K562 (cell line): Measurements from ENCODE around the gene STK4. TPM values are rescaled to one million over a fixed set of nuclear protein-coding genes. Genes with fewer than 3 reads are reported as not detected.

Experiments
- ATAC-seq: fragments of 200-7000 bp; cut with Tn5 transposase; 3 replicates; pipeline ENCODE4 v1.9.1; 2020; ENCODE audit warnings: moderate library complexity
- BruUV-seq: library from RNA; stranded (reverse); fragments of 400-500 nt; replicated peaks from 2 replicates; lab custom pipeline; 2021; lab: Mats Ljungman, UMichigan
- CTCF ChIA-PET: fragments of 300-600 bp; formaldehyde crosslinking; extraction: SDS; loops from one replicate; lab custom pipeline; 2021; ENCODE audit warnings: low intra/inter-chr PET ratio; lab: Yijun Ruan, JAX
- POLR2A ChIA-PET: fragments of 300-600, 350-650 bp; sonication (Branson Sonifier 250); formaldehyde crosslinking; extraction: SDS; loops from one replicate; lab custom pipeline; 2021; ENCODE audit warnings: antibody characterized with exemption, inconsistent platforms; lab: Yijun Ruan, JAX
- DNase-seq, 4 experiments: peaks; one replicate each; pipeline versions ENCODE4 v3.0.0 to v3.0.0-alpha.2; 2011 to 2018; ENCODE audit warnings: low spot score in 3 of 4, mixed read lengths in 3 of 4; ENCODE audit errors: extremely low read depth in 1 of 4
- FAIRE-seq: peaks from 2 replicates; lab custom pipeline; 2011; peaks lifted over from hg19 to GRCh38; lab: Jason Lieb, UNC
- H2AFZ ChIP-seq: 2 replicates; pipeline ENCODE4 v1.6.0; 2011; ENCODE audit warnings: low read depth, low read length, control low read depth, inconsistent platforms
- H3K27ac ChIP-seq: fragments of 200-600 bp; 3 replicates; pipeline ENCODE4 v1.8.0; 2011; ENCODE audit warnings: low read depth, mild to moderate bottlenecking, control low read depth, inconsistent platforms, low read length, moderate library complexity, mixed read lengths; ENCODE audit errors: extremely low read depth
- H3K27me3 ChIP-seq, 2 experiments: fragments of 300-600 bp in 1 of 2; 2 replicates in 1 of 2; 3 replicates in 1 of 2; pipeline versions ENCODE4 v1.6.0 to v1.8.0; 2011; ENCODE audit warnings: inconsistent platforms in 2 of 2, low read length in 2 of 2, mild to moderate bottlenecking in 1 of 2, mixed read lengths in 1 of 2, moderate library complexity in 1 of 2; ENCODE audit not compliant: control insufficient read depth in 2 of 2, insufficient read depth in 2 of 2
- H3K36me3 ChIP-seq: fragments of 300-600 bp; 3 replicates; pipeline ENCODE4 v1.8.0; 2011; ENCODE audit warnings: mild to moderate bottlenecking, low read length, inconsistent platforms; ENCODE audit not compliant: control insufficient read depth, insufficient read depth
- H3K4me1 ChIP-seq, 2 experiments: fragments of 200-600 bp in 1 of 2; replicated peaks in 1 of 2; 2 replicates in 1 of 2; 3 replicates in 1 of 2; pipeline versions ENCODE4 v1.5.1 to v1.8.0; 2011; ENCODE audit warnings: inconsistent platforms in 2 of 2, low read length in 2 of 2, mild to moderate bottlenecking in 1 of 2, mixed read lengths in 1 of 2, moderate library complexity in 1 of 2; ENCODE audit not compliant: control insufficient read depth in 2 of 2, insufficient read depth in 2 of 2
- H3K4me2 ChIP-seq: 2 replicates; pipeline ENCODE4 v1.6.1; 2011; ENCODE audit warnings: low read length, control low read depth, inconsistent platforms, mixed read lengths; ENCODE audit not compliant: insufficient read depth
- H3K4me3 ChIP-seq: fragments of 200-600 bp; sonication (generic), shearing (Covaris generic); 2 replicates; pipeline ENCODE4 v1.5.1; 2016; ENCODE audit warnings: control low read depth, inconsistent platforms
- H3K79me2 ChIP-seq: fragments of 200-600 bp; 3 replicates; pipeline ENCODE4 v1.8.0; 2011; ENCODE audit warnings: low read length, inconsistent platforms; ENCODE audit not compliant: control insufficient read depth, insufficient read depth
- H3K9ac ChIP-seq, 2 experiments: 2 replicates each; pipeline versions ENCODE4 v1.6.0 to v1.6.1; 2011; ENCODE audit warnings: low read depth in 2 of 2, low read length in 2 of 2, control low read depth in 1 of 2, inconsistent platforms in 1 of 2, mild to moderate bottlenecking in 1 of 2, mixed read lengths in 1 of 2; ENCODE audit not compliant: insufficient read depth in 1 of 2
- H3K9me1 ChIP-seq: one replicate; pipeline ENCODE4 v1.6.0; 2011; ENCODE audit warnings: inconsistent platforms, mild to moderate bottlenecking, low read length, moderate library complexity; ENCODE audit not compliant: control insufficient read depth, insufficient read depth
- H3K9me3 ChIP-seq: replicated peaks from 2 replicates; pipeline ENCODE4 v1.5.1; 2011; ENCODE audit warnings: low read depth, low read length, inconsistent platforms; ENCODE audit not compliant: control insufficient read depth, insufficient read depth
- H4K20me1 ChIP-seq: replicated peaks from 2 replicates; pipeline ENCODE4 v1.6.1; 2011; ENCODE audit warnings: low read length, inconsistent platforms, mixed read lengths; ENCODE audit not compliant: control insufficient read depth, insufficient read depth
- CEBPB ChIP-seq: fragments of 450-650 bp; IDR thresholded peaks from 2 replicates; pipeline ENCODE4 v1.6.1; 2016; ENCODE audit warnings: missing genetic modification characterization, missing compliant biosample characterization
- HNRNPUL1 ChIP-seq: fragments of 200-400 bp; formaldehyde crosslinking; IDR thresholded peaks from 2 replicates; pipeline ENCODE4 v1.6.1; 2017; ENCODE audit warnings: low read length
- NCOA4 ChIP-seq: fragments of 450-650 bp; IDR thresholded peaks from 2 replicates; pipeline ENCODE4 v1.6.1; 2018; ENCODE audit warnings: mild to moderate bottlenecking; ENCODE audit not compliant: partially characterized antibody
- NUFIP1 ChIP-seq: fragments of 450-650 bp; IDR thresholded peaks from 2 replicates; pipeline ENCODE4 v1.6.1; 2018; ENCODE audit not compliant: partially characterized antibody
- PHB ChIP-seq: fragments of 250-450 bp; sonication (Bioruptor Pico); IDR thresholded peaks from 2 replicates; pipeline ENCODE4 v1.5.0; 2021
- SIX5 ChIP-seq, 2 experiments: IDR thresholded peaks; 2 replicates each; pipeline ENCODE4 v1.6.1; 2011; ENCODE audit warnings: low read length in 2 of 2, borderline replicate concordance in 1 of 2, low read depth in 1 of 2, mild to moderate bottlenecking in 1 of 2, moderate library complexity in 1 of 2; ENCODE audit not compliant: insufficient read depth in 1 of 2
- TAF15 ChIP-seq: fragments of 200-400 bp; formaldehyde crosslinking; IDR thresholded peaks from 2 replicates; pipeline ENCODE4 v1.6.1; 2017; ENCODE audit warnings: mild to moderate bottlenecking, low read depth, low read length, moderate library complexity
- ZBTB17 ChIP-seq: fragments of 450-650 bp; formaldehyde crosslinking; IDR thresholded peaks from 2 replicates; pipeline ENCODE4 v1.4.0; 2020; ENCODE audit warnings: mild to moderate bottlenecking
- ZNF586 ChIP-seq: fragments of 450-650 bp; formaldehyde crosslinking; conservative IDR thresholded peaks from 2 replicates; pipeline ENCODE4 v1.4.0; 2020; ENCODE audit warnings: mild to moderate bottlenecking, moderate library complexity
- ZSCAN32 ChIP-seq: fragments of 450-650 bp; formaldehyde crosslinking; IDR thresholded peaks from 2 replicates; pipeline ENCODE4 v1.4.0; 2020; ENCODE audit warnings: mild to moderate bottlenecking, moderate library complexity
- WGBS: fragments of 100-300 bp; shearing (Covaris generic); methylation state at CpG from one replicate; pipeline ENCODE4 v1.1.6; 2016; ENCODE audit warnings: low coverage, mixed read lengths; ENCODE audit not compliant: insufficient coverage; ENCODE audit errors: missing lambda C conversion rate; 5-methylcytosine and 5-hydroxymethylcytosine counted together
- in situ Hi-C: fragments of 300-500 bp; cut with MboI; formaldehyde crosslinking; loops from 4 replicates; pipeline ENCODE4 v1.15.0; 2018; ENCODE audit warnings: inconsistent platforms, mixed read lengths
- intact Hi-C: fragments of 100-400 bp; cut with micrococcal nuclease; formaldehyde crosslinking; loops from 2 replicates; pipeline ENCODE4 v1.14.2; 2022
- polyA plus RNA-seq, 8 experiments: library from polyadenylated mRNA; depleted of rRNA in 4 of 8; stranded (reverse) in 5 of 8; unstranded in 3 of 8; fragments of >200 nt; fragmentation: Nextera tagmentation in 2 of 8; fragmentation: Illumina TruSeq in 1 of 8; extraction: Ambion mirVana in 2 of 8; extraction: Trizol in 1 of 8; gene quantifications; 2 replicates each; pipeline versions ENCODE4 v1.2.1 to v1.2.3, GENCODE V29; 2011 to 2014; ENCODE audit warnings: inconsistent platforms in 1 of 8, missing spikeins in 1 of 8
- total RNA-seq, 7 experiments: library from RNA; depleted of rRNA in 6 of 7; stranded (reverse); fragments of >200 nt in 6 of 7; fragmentation: Illumina TruSeq in 2 of 7; extraction: Trizol in 2 of 7; gene quantifications; 2 replicates each; pipeline versions ENCODE4 v1.2.1 to v1.2.3, GENCODE V29; 2011 to 2021; ENCODE audit warnings: low replicate concordance in 1 of 7
- TF ChIP-seq, protein P1 (sequence below), 2 experiments: IDR thresholded peaks in 1 of 2; conservative IDR thresholded peaks in 1 of 2; 2 replicates each; pipeline ENCODE4 v1.6.1; 2016; ENCODE audit warnings: low read depth in 2 of 2, mild to moderate bottlenecking in 1 of 2, missing compliant biosample characterization in 1 of 2, missing genetic modification characterization in 1 of 2, moderate library complexity in 1 of 2

The STK4 gene
- total and polyA plus RNA-seq, 9 of the 15 experiments (the other 6 are each of a cell fraction or from before 2014, with no cell fraction given): 11.9 to 30.6 (median 22.2) TPM

DNA sequence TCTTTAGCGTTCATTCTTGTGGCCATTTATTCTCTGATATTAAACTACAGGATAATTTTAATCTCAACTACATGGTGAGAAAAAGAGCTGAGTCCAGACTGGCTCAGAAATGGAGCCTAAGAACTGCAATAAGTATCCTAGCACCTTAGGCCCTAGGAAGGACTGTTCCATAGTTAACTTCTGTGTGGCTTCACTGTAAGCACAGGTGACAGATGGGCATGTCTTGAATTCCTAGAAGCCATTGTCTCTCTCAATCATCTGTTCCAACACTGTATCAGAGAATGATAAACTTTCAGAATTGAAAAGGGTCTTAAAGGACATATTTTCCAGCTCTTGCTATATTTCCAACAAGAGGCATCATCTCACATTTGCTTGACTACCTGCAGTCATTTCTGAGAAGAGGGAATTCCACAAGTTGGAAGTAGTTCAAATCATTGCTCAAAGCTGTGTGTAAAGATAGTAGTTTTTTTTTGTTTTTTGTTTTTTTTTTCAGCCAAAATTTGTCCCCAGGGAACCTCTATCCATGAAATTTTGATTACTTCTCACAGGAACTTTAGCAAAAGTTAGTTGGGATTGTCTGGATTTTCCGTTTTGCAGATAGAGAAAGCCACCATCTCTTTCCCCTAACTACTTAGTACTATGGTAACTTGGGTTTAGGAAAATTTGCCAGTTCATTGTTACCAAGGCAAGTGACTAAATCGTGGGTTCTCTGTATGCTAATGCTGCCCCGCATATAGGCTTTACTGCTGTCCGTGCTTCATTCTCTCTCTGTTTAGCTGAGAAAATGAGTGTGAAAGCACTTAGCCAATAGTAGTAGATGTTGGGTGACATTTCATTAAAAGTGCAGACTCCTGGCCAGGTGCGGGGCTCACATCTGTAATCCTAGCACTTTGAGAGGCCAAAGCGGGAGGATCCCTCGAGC lies 87.4 kb downstream of the STK4 start:
- Histone ChIP-seq H4K20me1 (no peaks in the 10 kb centered on the region), H2AFZ (no peak overlapping the region), H3K36me3 (peaks cover 37% of the 10 kb centered on the region), H3K4me3 (no peak overlapping the region), H3K9me3 (no peaks in the 10 kb centered on the region), H3K27me3 (no peaks in the 10 kb centered on the region), H3K4me1 (no peaks in the 10 kb centered on the region), H3K27ac (no peak overlapping the region), H3K4me2 (no peak overlapping the region), H3K9me1 (no peaks in the 10 kb centered on the region), H3K79me2 (no peaks in the 10 kb centered on the region; the same call in 2 of the 3 replicates), H3K9ac (no peak overlapping the region)
- ATAC-seq (no peak), DNase-seq (no peak), FAIRE-seq (no peak)
- no peak for TF ChIP-seq PHB (CRISPR knock-in tag)
- no peak for TF ChIP-seq HNRNPUL1
- TF ChIP-seq ZSCAN32 (CRISPR knock-in tag): no peak
- TF ChIP-seq ZNF586 (CRISPR knock-in tag): no peak
- no peak for TF ChIP-seq SIX5 (IDR thresholded peaks at IDR 0.05; ENCODE audit: borderline replicate concordance in 1 of 2, insufficient read depth in 1 of 2, low read depth in 1 of 2, low read length in 2 of 2)
- TF ChIP-seq NCOA4: no peak
- TF ChIP-seq TAF15: no peak
- TF ChIP-seq, protein P1, sequence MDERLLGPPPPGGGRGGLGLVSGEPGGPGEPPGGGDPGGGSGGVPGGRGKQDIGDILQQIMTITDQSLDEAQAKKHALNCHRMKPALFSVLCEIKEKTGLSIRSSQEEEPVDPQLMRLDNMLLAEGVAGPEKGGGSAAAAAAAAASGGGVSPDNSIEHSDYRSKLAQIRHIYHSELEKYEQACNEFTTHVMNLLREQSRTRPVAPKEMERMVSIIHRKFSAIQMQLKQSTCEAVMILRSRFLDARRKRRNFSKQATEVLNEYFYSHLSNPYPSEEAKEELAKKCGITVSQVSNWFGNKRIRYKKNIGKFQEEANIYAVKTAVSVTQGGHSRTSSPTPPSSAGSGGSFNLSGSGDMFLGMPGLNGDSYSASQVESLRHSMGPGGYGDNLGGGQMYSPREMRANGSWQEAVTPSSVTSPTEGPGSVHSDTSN (CRISPR knock-in tag; IDR thresholded peaks at IDR 0.05; ENCODE audit: low read depth): no peak
- TF ChIP-seq, protein P1 (tag; conservative IDR thresholded peaks at IDR 0.05; ENCODE audit: low read depth): no peak
- TF ChIP-seq ZBTB17 (CRISPR knock-in tag): no peak
- no peak for TF ChIP-seq NUFIP1
- TF ChIP-seq CEBPB: no peak
- POLR2A ChIA-PET: interaction anchor here (0.7 to 1.8 kb wide), 2 partner anchors 10 to 1381 kb away, joined by 3 to 5 read pairs; no protein-coding TSS in a partner anchor
- intact Hi-C loops: no loop called here
- CTCF ChIA-PET: no interaction called here
- 77% methylated on average over 8 of the region's 8 CpGs for WGBS
- in situ Hi-C loops: no loop called here
- BruUV-seq: no TSS peak
